Measurements from ENCODE around the gene CWC27. TPM values are rescaled to one million over a fixed set of nuclear protein-coding genes. Genes with fewer than 3 reads are reported as not detected.
"Not testable (repeated sequence)": the region's sequence is repeated elsewhere in the genome, so short reads cannot be mapped to it uniquely, and the experiment has no call there.

The CWC27 gene
- total RNA-seq, 4 donors from 2014 or later: 9.6 to 18.4 (median 12.6) TPM

- no peak for DNase-seq (ENCODE audit: low spot score)
- ATAC-seq (ENCODE audit: low FRiP score): no peak
- no peak for TF ChIP-seq CTCF (IDR thresholded peaks at IDR 0.05)
These were observed 53.6 kb downstream of the CWC27 start for GRCh38 chr5:64822320-64822719.

DNA sequence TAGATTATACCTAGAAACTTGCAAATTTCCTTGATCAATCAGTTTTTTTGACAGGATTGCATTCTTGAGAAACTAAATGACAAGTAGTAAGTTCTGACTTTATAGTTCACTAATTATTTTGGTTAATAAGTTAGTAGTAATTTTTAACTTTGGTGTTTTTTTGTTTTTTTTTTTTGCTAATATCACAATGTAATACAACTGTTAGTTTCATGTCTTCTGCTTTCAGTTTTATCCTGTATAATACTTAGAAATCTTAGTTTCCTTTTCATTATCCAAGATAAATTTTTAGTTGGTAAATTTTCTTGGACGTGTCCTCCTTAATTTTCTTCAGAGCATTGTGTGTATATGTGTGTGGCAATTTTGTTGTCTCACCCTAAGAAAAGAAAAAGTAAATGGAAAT lies 57.8 kb downstream of the CWC27 start:
- DNase-seq (ENCODE audit: low spot score): no peak
- no peak for ATAC-seq (ENCODE audit: low FRiP score)
- TF ChIP-seq CTCF (IDR thresholded peaks at IDR 0.05): no peak

- no peak for ATAC-seq (ENCODE audit: low FRiP score)
- TF ChIP-seq CTCF (IDR thresholded peaks at IDR 0.05): no peak
- DNase-seq (ENCODE audit: low spot score): no peak
These were observed 59.0 kb downstream of the CWC27 start for GRCh38 chr5:64827703-64828102.

GRCh38 chr5:64830650-64831049 lies 61.9 kb downstream of the CWC27 start:
- not testable (repeated sequence) for DNase-seq (ENCODE audit: low spot score); ATAC-seq (ENCODE audit: low FRiP score)

GRCh38 chr5:64831996-64832395 lies 63.3 kb downstream of the CWC27 start:
- TF ChIP-seq CTCF (IDR thresholded peaks at IDR 0.05): no peak
- DNase-seq (ENCODE audit: low spot score): no peak
- no peak for ATAC-seq (ENCODE audit: low FRiP score)

DNA sequence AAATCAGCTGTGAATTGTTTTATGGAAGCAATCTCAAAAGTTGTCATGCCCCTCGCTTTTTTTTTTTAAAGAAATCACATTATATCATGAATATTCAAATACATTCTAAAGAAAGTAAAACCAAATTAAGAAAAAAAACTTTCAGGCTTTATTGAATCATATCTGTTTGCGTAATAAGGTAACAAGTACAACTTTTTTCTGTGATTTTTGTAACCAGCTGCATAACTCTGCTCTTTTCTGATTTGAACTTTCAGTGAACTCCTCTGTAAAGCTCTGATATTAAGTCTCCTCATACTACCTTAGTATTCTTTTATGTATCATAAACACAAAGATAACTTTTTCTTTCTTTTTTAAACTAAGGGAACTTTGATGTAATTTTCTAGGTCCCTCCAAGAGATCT lies 65.3 kb downstream of the CWC27 start:
- no peak for DNase-seq (ENCODE audit: low spot score)
- no peak for ATAC-seq (ENCODE audit: low FRiP score)
- TF ChIP-seq CTCF (IDR thresholded peaks at IDR 0.05): no peak

DNA sequence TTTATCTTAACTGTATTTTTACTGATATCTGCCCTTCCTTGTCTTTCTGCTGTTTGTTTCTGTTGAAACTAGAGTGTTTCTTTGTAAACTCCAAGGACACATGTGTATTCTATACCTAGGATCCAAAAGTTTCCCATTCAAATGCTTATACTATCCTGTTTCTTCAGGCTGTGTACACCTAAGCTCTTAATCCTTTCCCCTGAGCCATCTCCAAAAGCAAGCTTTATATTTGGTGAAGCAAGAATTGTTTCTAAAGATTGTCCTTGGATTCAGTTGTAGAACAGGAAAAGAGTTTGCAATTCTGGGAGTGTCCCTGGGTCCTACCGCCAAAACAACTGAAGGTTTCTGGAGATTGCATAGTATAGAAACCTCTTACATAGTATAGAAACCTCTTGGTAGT lies 65.9 kb downstream of the CWC27 start:
- ATAC-seq (ENCODE audit: low FRiP score) (no peak), DNase-seq (ENCODE audit: low spot score) (no peak)
- TF ChIP-seq CTCF (IDR thresholded peaks at IDR 0.05): no peak

DNA sequence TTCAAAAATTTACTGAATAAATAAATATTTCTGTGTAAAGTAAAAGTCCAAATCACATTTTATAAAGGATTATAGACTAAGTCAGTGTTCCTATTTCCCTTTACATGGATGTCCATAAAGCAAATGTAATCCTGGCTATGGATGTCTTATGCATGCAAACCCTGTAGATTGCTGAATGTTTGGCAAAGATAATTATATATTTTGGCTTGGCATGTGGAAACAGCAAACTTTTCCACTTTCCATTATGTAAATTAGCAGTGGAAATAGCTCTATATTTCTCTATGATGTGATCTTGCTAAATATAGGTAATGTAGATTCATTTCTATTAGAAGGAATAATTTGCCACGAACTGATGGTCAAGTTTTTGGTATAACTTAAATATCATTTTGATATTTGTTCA lies 66.5 kb downstream of the CWC27 start:
- ATAC-seq (ENCODE audit: low FRiP score) (no peak), DNase-seq (ENCODE audit: low spot score) (no peak)
- TF ChIP-seq CTCF (IDR thresholded peaks at IDR 0.05): no peak
